ENCODE data around the gene C10orf95. TPM values are rescaled to one million over a fixed set of nuclear protein-coding genes. Genes with fewer than 3 reads are reported as not detected.

C10orf95 gene
- total RNA-seq, 1 donor from 2014 or later = 0.13 TPM

DNA sequence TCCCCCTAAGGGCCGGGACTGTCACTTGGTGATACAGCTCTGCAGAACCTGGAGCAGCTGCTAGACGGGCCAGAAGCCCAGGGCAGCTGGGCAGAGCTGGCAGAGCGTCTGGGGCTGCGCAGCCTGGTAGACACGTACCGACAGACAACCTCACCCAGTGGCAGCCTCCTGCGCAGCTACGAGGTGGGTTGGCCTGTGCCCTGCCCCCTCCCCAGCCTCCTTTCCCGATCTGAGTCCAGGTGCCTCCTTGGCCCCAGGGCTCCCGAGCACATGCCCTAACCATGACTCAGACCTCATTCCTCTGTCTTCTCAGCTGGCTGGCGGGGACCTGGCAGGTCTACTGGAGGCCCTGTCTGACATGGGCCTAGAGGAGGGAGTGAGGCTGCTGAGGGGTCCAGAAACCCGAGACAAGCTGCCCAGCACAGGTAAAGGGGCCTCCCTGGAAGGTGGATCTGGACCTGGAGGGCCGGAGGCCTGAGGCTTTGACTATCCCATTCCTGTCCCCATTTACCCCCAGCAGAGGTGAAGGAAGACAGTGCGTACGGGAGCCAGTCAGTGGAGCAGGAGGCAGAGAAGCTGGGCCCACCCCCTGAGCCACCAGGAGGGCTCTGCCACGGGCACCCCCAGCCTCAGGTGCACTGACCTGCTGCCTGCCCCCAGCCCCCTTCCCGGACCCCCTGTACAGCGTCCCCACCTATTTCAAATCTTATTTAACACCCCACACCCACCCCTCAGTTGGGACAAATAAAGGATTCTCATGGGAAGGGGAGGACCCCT lies 49.4 kb downstream of the C10orf95 start:
- DNase-seq (ENCODE audit: low read depth, low spot score) = no peak

DNA sequence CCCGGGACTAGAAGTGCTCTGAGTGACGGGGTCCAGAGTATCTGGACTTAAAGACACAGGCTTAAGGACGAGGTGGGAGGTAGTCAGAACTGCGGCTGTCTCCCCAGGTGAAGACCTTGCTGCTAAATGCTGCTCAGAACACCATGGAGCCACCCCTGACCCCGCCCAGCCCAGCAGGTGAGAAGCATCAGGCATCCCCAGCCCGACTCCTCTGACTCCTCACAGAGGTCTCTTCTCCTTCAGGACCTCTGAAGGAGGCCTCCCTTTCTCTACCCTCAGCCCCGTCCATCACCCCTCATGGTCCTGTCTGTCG lies 50.0 kb downstream of the C10orf95 start:
- DNase-seq (ENCODE audit: low read depth, low spot score) = no peak

DNA sequence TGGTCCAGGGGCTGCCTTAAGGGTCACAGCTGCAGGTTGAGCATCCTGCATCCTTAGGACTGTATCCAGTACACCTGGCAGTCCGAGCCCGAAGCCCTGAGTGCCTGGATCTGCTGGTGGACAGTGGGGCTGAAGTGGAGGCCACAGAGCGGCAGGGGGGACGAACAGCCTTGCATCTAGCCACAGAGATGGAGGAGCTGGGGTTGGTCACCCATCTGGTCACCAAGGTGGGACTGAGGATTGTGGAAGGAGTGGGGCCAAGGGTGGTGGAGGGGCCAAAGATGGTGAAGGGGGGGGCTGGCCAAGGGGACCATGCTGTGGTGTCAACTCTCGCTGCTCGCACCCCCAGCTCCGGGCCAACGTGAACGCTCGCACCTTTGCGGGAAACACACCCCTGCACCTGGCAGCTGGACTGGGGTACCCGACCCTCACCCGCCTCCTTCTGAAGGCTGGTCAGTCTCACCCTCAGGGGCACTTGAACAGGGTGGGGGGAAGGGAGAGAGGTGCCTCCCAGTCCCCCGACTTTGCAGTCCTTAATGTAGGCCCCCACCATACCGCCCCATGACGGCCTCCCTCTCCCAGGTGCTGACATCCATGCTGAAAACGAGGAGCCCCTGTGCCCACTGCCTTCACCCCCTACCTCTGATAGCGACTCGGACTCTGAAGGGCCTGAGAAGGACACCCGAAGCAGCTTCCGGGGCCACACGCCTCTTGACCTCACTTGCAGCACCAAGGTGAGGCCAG lies 50.6 kb downstream of the C10orf95 start:
- DNase-seq (ENCODE audit: low read depth, low spot score) = no peak

DNA sequence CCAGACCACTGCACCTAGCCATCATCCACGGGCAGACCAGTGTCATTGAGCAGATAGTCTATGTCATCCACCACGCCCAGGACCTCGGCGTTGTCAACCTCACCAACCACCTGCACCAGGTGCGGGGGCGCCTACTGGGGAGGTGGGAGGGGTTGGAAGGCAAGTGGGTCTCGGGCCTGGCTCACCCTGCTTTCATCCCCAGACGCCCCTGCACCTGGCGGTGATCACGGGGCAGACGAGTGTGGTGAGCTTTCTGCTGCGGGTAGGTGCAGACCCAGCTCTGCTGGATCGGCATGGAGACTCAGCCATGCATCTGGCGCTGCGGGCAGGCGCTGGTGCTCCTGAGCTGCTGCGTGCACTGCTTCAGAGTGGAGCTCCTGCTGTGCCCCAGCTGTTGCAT lies 51.3 kb downstream of the C10orf95 start:
- DNase-seq (ENCODE audit: low read depth, low spot score) = no peak

Other genes with a start within 250 kb of the C10orf95 start
- not detected in 2 replicates for gene ELOVL3, start 225.2 kb downstream of the C10orf95 start, total RNA-seq
- 0.07 TPM in 1 of 2 replicates, not detected in the other for gene PITX3, start 210.0 kb downstream of the C10orf95 start, total RNA-seq
- 18.1 and 24.7 TPM in 2 replicates for gene GBF1, start 206.0 kb downstream of the C10orf95 start, total RNA-seq
- gene NFKB2, start 55.8 kb downstream of the C10orf95 start, total RNA-seq = 17.2 and 23.0 TPM in 2 replicates
- 0.07 and 0.14 TPM in 2 replicates for gene PSD, start 32.8 kb downstream of the C10orf95 start, total RNA-seq
- 7.3 and 7.6 TPM in 2 replicates for gene FBXL15, start 30.7 kb downstream of the C10orf95 start, total RNA-seq
- 44.3 and 55.8 TPM in 2 replicates for gene CUEDC2, start 19.0 kb downstream of the C10orf95 start, total RNA-seq
- gene ACTR1A, start 51.2 kb upstream of the C10orf95 start, total RNA-seq = 192 and 228 TPM in 2 replicates
- 2.8 and 2.9 TPM in 2 replicates for gene SUFU, start 52.4 kb upstream of the C10orf95 start, total RNA-seq
- gene TRIM8, start 192.9 kb upstream of the C10orf95 start, total RNA-seq = 56.8 and 57.2 TPM in 2 replicates

All from pulmonary artery endothelial cell (primary cell).